Gastrocnemius medialis (tissue), 4 donors: ENCODE measurements around the gene TTPAL.

ENCODE experiments used
- POLR2A ChIP-seq, 2 donors: fragments of 450-650 bp; IDR thresholded peaks; one replicate each; pipeline ENCODE4 v1.6.1; 2017; ENCODE audit warnings: antibody characterized with exemption in 2 of 2, mild to moderate bottlenecking in 2 of 2, moderate library complexity in 2 of 2
- TF ChIP-seq, protein P1 (sequence below), 5 experiments: fragments of 450-650 bp in 3 of 5; fragments of 200-600 bp in 2 of 5; sonication (generic) in 2 of 5; IDR thresholded peaks in 4 of 5; conservative IDR thresholded peaks in 1 of 5; 1 replicate in 4 of 5; 2 replicates in 1 of 5; pipeline ENCODE4 v1.5.1; 2016 to 2019; ENCODE audit warnings: antibody characterized with exemption in 5 of 5, mild to moderate bottlenecking in 3 of 5, moderate library complexity in 3 of 5

DNA sequence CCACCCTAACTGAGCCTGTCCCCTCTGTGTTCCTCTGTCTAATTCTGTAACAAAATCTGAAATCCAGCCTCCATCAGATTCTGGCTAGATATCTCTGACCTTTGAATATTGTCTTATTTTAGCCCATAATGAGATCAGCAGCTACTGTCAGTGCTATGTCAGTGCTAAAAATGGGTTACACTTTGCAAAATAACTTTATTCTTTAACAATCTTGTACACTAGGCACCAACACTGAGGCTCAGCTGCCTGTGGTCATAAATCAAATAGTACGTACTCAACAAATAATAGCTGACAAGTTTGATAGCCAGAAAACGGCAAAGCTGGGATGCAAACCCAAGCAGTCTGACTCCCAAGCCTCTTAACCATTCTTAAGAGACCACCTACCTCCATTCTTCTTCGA lies 22.1 kb downstream of the TTPAL start:
- TF ChIP-seq, protein P1, sequence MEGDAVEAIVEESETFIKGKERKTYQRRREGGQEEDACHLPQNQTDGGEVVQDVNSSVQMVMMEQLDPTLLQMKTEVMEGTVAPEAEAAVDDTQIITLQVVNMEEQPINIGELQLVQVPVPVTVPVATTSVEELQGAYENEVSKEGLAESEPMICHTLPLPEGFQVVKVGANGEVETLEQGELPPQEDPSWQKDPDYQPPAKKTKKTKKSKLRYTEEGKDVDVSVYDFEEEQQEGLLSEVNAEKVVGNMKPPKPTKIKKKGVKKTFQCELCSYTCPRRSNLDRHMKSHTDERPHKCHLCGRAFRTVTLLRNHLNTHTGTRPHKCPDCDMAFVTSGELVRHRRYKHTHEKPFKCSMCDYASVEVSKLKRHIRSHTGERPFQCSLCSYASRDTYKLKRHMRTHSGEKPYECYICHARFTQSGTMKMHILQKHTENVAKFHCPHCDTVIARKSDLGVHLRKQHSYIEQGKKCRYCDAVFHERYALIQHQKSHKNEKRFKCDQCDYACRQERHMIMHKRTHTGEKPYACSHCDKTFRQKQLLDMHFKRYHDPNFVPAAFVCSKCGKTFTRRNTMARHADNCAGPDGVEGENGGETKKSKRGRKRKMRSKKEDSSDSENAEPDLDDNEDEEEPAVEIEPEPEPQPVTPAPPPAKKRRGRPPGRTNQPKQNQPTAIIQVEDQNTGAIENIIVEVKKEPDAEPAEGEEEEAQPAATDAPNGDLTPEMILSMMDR (IDR thresholded peaks at IDR 0.05 in 4 of 5, conservative IDR thresholded peaks at IDR 0.05 in 1 of 5): no peak
- TF ChIP-seq POLR2A (IDR thresholded peaks at IDR 0.05): no peak
